ENCODE results near the gene RYR3.

Gene RYR3

DNA sequence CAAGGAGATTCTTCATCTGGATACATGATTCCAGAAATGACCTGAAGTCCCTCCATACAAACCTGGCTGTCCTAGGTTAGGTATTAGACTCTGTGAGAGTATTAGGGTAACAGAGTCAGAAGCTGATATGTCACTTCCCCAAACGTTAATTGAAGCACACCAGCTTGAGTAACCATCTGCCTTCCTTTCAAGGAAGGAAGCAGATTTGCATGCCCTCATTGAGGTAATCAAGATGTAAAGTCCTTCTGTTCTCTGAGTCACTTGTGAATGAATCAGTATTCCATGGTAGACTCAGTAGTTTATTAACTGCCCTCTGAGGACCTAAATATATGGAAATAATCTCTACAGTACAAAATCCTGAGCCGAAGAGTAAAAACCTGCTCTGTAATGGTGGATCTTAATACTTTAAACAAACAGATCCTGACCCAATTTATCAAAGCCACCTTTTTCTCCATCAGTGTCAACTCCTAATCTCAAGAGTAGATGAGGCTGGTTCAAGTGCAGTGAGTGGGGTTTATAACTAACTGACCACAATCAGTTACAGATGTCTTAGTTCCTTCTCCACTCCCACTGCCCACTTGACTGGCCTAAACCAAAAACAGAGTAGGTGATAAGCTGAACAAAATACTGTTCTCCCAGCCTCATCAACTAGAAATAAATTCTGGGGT lies 411.4 kb downstream of the RYR3 start:
- ChIA-PET POLR2A (no interaction called here), CTCF (interaction anchor here (0.8 to 7.1 kb wide), 7 partner anchors 9 to 490 kb away, joined by 3 to 114 read pairs (median 5); no protein-coding TSS in a partner anchor)
- TF ChIP-seq, protein P1, sequence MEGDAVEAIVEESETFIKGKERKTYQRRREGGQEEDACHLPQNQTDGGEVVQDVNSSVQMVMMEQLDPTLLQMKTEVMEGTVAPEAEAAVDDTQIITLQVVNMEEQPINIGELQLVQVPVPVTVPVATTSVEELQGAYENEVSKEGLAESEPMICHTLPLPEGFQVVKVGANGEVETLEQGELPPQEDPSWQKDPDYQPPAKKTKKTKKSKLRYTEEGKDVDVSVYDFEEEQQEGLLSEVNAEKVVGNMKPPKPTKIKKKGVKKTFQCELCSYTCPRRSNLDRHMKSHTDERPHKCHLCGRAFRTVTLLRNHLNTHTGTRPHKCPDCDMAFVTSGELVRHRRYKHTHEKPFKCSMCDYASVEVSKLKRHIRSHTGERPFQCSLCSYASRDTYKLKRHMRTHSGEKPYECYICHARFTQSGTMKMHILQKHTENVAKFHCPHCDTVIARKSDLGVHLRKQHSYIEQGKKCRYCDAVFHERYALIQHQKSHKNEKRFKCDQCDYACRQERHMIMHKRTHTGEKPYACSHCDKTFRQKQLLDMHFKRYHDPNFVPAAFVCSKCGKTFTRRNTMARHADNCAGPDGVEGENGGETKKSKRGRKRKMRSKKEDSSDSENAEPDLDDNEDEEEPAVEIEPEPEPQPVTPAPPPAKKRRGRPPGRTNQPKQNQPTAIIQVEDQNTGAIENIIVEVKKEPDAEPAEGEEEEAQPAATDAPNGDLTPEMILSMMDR (IDR thresholded peaks at IDR 0.05; ENCODE audit: insufficient read depth, low read length, missing control alignments), result no peak

DNA sequence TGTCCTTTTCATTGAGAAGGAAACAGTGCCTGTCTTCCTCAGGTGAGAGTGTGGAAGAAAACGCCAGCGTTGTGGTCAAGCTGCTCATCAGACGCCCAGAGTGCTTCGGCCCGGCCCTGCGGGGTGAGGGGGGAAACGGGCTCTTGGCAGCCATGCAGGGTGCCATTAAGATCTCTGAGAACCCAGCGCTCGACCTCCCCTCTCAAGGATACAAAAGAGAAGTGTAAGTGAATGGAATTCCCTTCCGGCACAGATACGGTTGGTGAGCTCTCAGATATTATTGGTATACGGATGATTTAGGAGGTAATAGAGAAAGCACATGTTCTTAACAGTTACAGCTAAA lies 411.9 kb downstream of the RYR3 start:
- no peak overlapping the region for H3K4me3 ChIP-seq (ENCODE audit: low read depth, low read length)
- no peak for DNase-seq (ENCODE audit: low read depth, low spot score)
- TF ChIP-seq, protein P1 (IDR thresholded peaks at IDR 0.05; ENCODE audit: insufficient read depth, low read length, missing control alignments), result no peak
- ChIA-PET POLR2A (no interaction called here), CTCF (interaction anchor here (0.9 to 7.1 kb wide), 5 partner anchors 9 to 490 kb away, joined by 3 to 114 read pairs (median 5); no protein-coding TSS in a partner anchor)

More for the DNA sequence above, 411.4 kb downstream of the RYR3 start:
- H3K4me3 ChIP-seq (ENCODE audit: low read depth, low read length), result no peak overlapping the region
- DNase-seq (ENCODE audit: low read depth, low spot score), result no peak

DNA sequence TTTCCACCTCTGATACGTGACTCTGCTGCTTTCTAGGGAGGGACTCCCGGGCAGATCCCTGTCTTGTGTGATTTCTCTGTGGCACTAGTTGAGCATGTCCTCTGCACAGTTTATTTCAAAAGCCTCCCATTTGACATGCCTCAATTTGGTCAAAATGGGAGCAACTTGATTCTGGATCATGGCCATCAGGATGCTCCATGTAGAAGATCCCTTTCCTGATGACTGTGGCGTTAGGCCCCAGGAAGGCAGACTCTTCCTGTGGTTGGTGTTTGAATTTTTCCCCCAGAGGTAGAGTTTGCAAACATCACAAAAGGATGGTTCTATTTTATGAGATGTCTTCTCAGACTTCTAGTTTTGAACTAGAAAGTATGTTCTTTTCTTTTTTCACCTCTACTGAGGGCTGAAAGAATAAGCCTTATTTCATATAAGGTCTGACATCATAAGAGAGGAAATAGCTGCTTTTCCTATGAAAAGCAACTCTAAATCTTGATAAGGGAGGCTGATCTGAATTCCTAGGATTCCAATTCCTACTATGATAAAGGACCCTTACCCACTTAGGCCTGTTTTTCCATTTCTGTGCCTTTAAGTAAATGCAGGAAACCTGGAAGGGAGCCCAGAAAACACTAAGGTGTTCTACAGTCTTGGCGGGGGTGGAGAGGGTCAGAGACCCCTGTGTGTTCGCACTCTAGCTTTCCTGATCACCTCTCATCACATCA lies 413.7 kb downstream of the RYR3 start:
- no peak for DNase-seq (ENCODE audit: low read depth, low spot score)
- POLR2A ChIA-PET, result no interaction called here
- CTCF ChIA-PET, result interaction anchor here (0.9 to 7.1 kb wide), 4 partner anchors 10 to 432 kb away, joined by 3 to 114 read pairs (median 4); no protein-coding TSS in a partner anchor
- no peak overlapping the region for H3K4me3 ChIP-seq (ENCODE audit: low read depth, low read length)
- TF ChIP-seq, protein P1 (IDR thresholded peaks at IDR 0.05; ENCODE audit: insufficient read depth, low read length, missing control alignments), result no peak

DNA sequence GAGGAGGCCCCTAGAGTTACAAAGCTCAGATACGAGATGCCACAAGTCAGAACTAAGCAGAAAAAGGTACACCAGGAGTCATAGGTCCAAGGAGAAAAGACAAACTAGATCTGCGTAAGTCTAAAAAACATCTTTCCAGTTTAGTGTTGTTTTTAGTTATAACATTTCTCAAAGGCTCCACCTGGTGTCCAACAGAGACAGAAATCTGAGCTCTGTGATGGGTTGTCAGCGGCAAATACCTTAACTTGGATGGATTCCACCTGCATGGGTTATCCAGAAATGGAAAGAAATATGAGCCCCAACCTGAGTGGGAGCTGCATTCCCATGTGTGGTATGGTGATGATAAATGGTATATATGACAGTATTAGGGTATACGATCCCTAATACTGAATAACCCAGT lies 418.9 kb downstream of the RYR3 start:
- ChIA-PET POLR2A (no interaction called here), CTCF (interaction anchor here (0.8 to 4.5 kb wide), 11 partner anchors 8 to 499 kb away, joined by 3 to 35 read pairs (median 5); no protein-coding TSS in a partner anchor)
- H3K4me3 ChIP-seq (ENCODE audit: low read depth, low read length), result no peak overlapping the region
- no peak for DNase-seq (ENCODE audit: low read depth, low spot score)
- TF ChIP-seq, protein P1 (IDR thresholded peaks at IDR 0.05; ENCODE audit: insufficient read depth, low read length, missing control alignments), result no peak

DNA sequence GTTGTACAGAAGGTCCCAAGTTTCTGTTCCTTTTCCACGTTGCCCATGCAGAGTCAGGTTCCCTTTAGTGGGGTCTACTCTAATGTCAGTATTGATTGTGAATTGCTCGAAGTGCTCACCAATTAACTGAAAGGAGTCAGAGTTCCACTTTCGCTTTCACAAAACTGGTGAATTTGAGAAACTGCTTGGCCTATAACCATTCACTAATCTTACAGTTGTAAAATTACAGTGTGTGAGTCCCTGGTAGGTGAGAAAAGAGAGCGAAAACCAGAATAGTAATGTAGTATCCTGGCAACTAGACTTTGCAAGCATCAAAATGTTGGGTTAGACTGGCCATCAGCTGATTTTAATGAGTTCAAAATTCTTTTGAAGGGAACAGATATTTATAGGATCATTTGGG lies 420.0 kb downstream of the RYR3 start:
- TF ChIP-seq, protein P1 (IDR thresholded peaks at IDR 0.05; ENCODE audit: insufficient read depth, low read length, missing control alignments), result no peak
- H3K4me3 ChIP-seq (ENCODE audit: low read depth, low read length), result no peak overlapping the region
- DNase-seq (ENCODE audit: low read depth, low spot score), result no peak
- POLR2A ChIA-PET, result no interaction called here
- CTCF ChIA-PET, result interaction anchor here (1.0 to 4.5 kb wide), 7 partner anchors 7 to 501 kb away, joined by 3 to 35 read pairs (median 5); no protein-coding TSS in a partner anchor

DNA sequence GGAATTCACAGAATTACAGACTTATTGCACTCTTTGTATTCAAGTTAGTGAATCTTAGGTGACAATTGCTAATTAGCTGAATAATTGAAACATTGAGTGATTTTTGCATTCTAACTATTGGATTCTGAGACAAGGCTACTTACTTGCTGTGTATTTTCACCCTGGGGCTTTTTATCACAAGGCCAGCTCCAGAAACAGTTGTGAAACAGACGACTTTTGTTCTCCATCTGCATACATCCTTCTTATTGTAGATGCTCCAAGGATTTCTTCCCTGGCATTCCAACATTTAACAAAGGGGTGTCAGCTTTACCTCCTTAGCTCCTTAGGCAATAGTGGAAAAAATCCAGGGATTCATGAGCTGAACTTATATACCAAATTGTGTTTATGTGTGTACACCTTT lies 424.4 kb downstream of the RYR3 start:
- POLR2A ChIA-PET, result no interaction called here
- CTCF ChIA-PET, result interaction anchor here (0.5 to 9.6 kb wide), 26 partner anchors 9 to 519 kb away, joined by 3 to 114 read pairs (median 4); partner anchors contain the start of gene CHRM5
- TF ChIP-seq, protein P1 (IDR thresholded peaks at IDR 0.05; ENCODE audit: insufficient read depth, low read length, missing control alignments), result no peak
- DNase-seq (ENCODE audit: low read depth, low spot score), result no peak
- H3K4me3 ChIP-seq (ENCODE audit: low read depth, low read length), result no peak overlapping the region
